ACHN (cell line): ENCODE measurements around the gene ADD3.
A peak's percentile ranks its signal among the peaks of the same experiment; 100 is the strongest.

Source experiments
- DNase-seq: peaks from one replicate; pipeline ENCODE4 v3.0.0-alpha.2; 2015
- in situ Hi-C: cut with HindIII; loops from 2 replicates; pipeline ENCODE4 v1.10.0; 2017; ENCODE audit warnings: low sequenced_read_pairs, low pct_ligation_motif_present, low pct_unique_long_range_greater_than_20kb

Gene ADD3

GRCh38 chr10:110007701-110008517 lies at the start of gene ADD3:
TSS of gene ADD3 (plus strand) at chr10:110007984. CDS start at chr10:110100654, 92,670 bp downstream.
- DNase-seq: peak; percentile 89
- in situ Hi-C loops: no loop called here

- no peak for DNase-seq
- in situ Hi-C loops: no loop called here
Measured at GRCh38 chr10:109958059-109958458, 49.7 kb upstream of the ADD3 start.

GRCh38 chr10:109959259-109960145 lies 48.3 kb upstream of the ADD3 start:
- DNase-seq: no peak
- in situ Hi-C loops: no loop called here

- in situ Hi-C loops: no loop called here
- no peak for DNase-seq
Measured at GRCh38 chr10:109960682-109961081, 47.1 kb upstream of the ADD3 start.

- no peak for DNase-seq
- in situ Hi-C loops: no loop called here
Measured at GRCh38 chr10:109961174-109962001, 46.4 kb upstream of the ADD3 start.

GRCh38 chr10:109962247-109962646 lies 45.5 kb upstream of the ADD3 start:
- no peak for DNase-seq
- in situ Hi-C loops: no loop called here

- no peak for DNase-seq
- in situ Hi-C loops: no loop called here
Measured at GRCh38 chr10:109963439-109963838, 44.3 kb upstream of the ADD3 start.

- DNase-seq: no peak
- in situ Hi-C loops: no loop called here
Measured at GRCh38 chr10:109964318-109964717, 43.5 kb upstream of the ADD3 start.

GRCh38 chr10:109966961-109967738 lies 40.6 kb upstream of the ADD3 start:
- DNase-seq: no peak
- in situ Hi-C loops: no loop called here

- in situ Hi-C loops: no loop called here
Measured at GRCh38 chr10:109967739-109968088, 40.1 kb upstream of the ADD3 start.

GRCh38 chr10:109968953-109969759 lies 38.6 kb upstream of the ADD3 start:
- DNase-seq: no peak

More at GRCh38 chr10:109967739-109968088, 40.1 kb upstream of the ADD3 start:
- no peak for DNase-seq

GRCh38 chr10:109969760-109970346 lies 37.9 kb upstream of the ADD3 start:
- DNase-seq: no peak
- in situ Hi-C loops: no loop called here

More at GRCh38 chr10:109968953-109969759, 38.6 kb upstream of the ADD3 start:
- in situ Hi-C loops: no loop called here

- in situ Hi-C loops: no loop called here
- no peak for DNase-seq
Measured at GRCh38 chr10:109971634-109972033, 36.1 kb upstream of the ADD3 start.

- in situ Hi-C loops: no loop called here
- DNase-seq: peak; percentile 31
Measured at GRCh38 chr10:109972372-109973001, 35.3 kb upstream of the ADD3 start.

GRCh38 chr10:109973326-109973829 lies 34.4 kb upstream of the ADD3 start:
- no peak for DNase-seq
- in situ Hi-C loops: no loop called here

GRCh38 chr10:109974504-109975191 lies 33.1 kb upstream of the ADD3 start:
- no peak for DNase-seq

More at GRCh38 chr10:109974504-109975191, 33.1 kb upstream of the ADD3 start:
- in situ Hi-C loops: no loop called here
